Mesenchymal stem cell (in vitro differentiated cells and primary cell): ENCODE results near the gene S1PR4.
"Not testable (repeated sequence)": the region's sequence is repeated elsewhere in the genome, so short reads cannot be mapped to it uniquely, and the experiment has no call there.

Source experiments
- DNase-seq: peaks from one replicate; pipeline ENCODE4 v3.0.0-alpha.2; 2013
- H2AFZ ChIP-seq: one replicate; pipeline ENCODE4 v1.6.1; 2013; ENCODE audit warnings: low read depth, mild to moderate bottlenecking, control low read depth, inconsistent platforms, low read length, moderate library complexity
- H2AK5ac ChIP-seq: 2 replicates; pipeline ENCODE4 v1.6.1; 2013; ENCODE audit warnings: low read length, moderate library complexity, mild to moderate bottlenecking, inconsistent platforms; ENCODE audit not compliant: severe bottlenecking
- H2BK120ac ChIP-seq: one replicate; pipeline ENCODE4 v1.6.1; 2013; ENCODE audit warnings: low read depth, mild to moderate bottlenecking, inconsistent platforms, low read length, moderate library complexity
- H2BK12ac ChIP-seq, 2 experiments: one replicate each; pipeline ENCODE4 v1.6.1; 2013; ENCODE audit warnings: inconsistent platforms in 2 of 2, low read length in 2 of 2, mild to moderate bottlenecking in 2 of 2, moderate library complexity in 2 of 2, control low read depth in 1 of 2
- H2BK15ac ChIP-seq: one replicate; pipeline ENCODE4 v1.6.1; 2013; ENCODE audit warnings: mild to moderate bottlenecking, low read depth, inconsistent platforms; ENCODE audit not compliant: poor library complexity, severe bottlenecking
- H2BK5ac ChIP-seq: 2 replicates; pipeline ENCODE4 v1.6.1; 2013; ENCODE audit warnings: low read depth, mild to moderate bottlenecking, low read length, control low read depth, inconsistent platforms; ENCODE audit not compliant: poor library complexity, severe bottlenecking
- H3K14ac ChIP-seq, 2 experiments: one replicate each; pipeline ENCODE4 v1.6.1; 2013; ENCODE audit warnings: inconsistent platforms in 2 of 2, low read length in 2 of 2, control low read depth in 1 of 2, mild to moderate bottlenecking in 1 of 2, moderate library complexity in 1 of 2
- H3K18ac ChIP-seq, 2 experiments: one replicate each; pipeline ENCODE4 v1.6.1; 2013; ENCODE audit warnings: inconsistent platforms in 2 of 2, low read length in 2 of 2, control low read depth in 1 of 2, low read depth in 1 of 2, mild to moderate bottlenecking in 1 of 2
- H3K23ac ChIP-seq, 2 experiments: one replicate each; pipeline ENCODE4 v1.6.1; 2013; ENCODE audit warnings: inconsistent platforms in 2 of 2, low read length in 2 of 2, mild to moderate bottlenecking in 2 of 2, moderate library complexity in 2 of 2, control low read depth in 1 of 2
- H3K27ac ChIP-seq: 2 replicates; pipeline ENCODE4 v1.5.1; 2013; ENCODE audit warnings: mild to moderate bottlenecking, moderate library complexity, low read length, control low read depth, inconsistent platforms; ENCODE audit not compliant: poor library complexity, severe bottlenecking
- H3K27me3 ChIP-seq, 2 experiments: 2 replicates each; pipeline versions ENCODE4 v1.6.1 to v1.7.0; 2013; ENCODE audit warnings: low read length in 2 of 2, mild to moderate bottlenecking in 2 of 2, moderate library complexity in 2 of 2, control low read depth in 1 of 2, inconsistent platforms in 1 of 2; ENCODE audit not compliant: control insufficient read depth in 1 of 2, insufficient read depth in 1 of 2
- H3K36me3 ChIP-seq, 2 experiments: 2 replicates each; pipeline versions ENCODE4 v1.6.1 to v1.7.0; 2013; ENCODE audit warnings: low read length in 2 of 2, control low read depth in 1 of 2, inconsistent platforms in 1 of 2, low read depth in 1 of 2, mild to moderate bottlenecking in 1 of 2; ENCODE audit not compliant: insufficient read depth in 2 of 2, control insufficient read depth in 1 of 2
- H3K4ac ChIP-seq, 2 experiments: one replicate each; pipeline ENCODE4 v1.6.1; 2013; ENCODE audit warnings: inconsistent platforms in 2 of 2, low read length in 2 of 2, mild to moderate bottlenecking in 2 of 2, moderate library complexity in 2 of 2, control low read depth in 1 of 2, low read depth in 1 of 2
- H3K4me1 ChIP-seq: 2 replicates; pipeline ENCODE4 v1.6.1; 2013; ENCODE audit warnings: low read depth, low read length, control low read depth; ENCODE audit not compliant: control insufficient read depth, insufficient read depth
- H3K4me2 ChIP-seq: 2 replicates; pipeline ENCODE4 v1.6.1; 2013; ENCODE audit warnings: low read length, mild to moderate bottlenecking, inconsistent platforms; ENCODE audit not compliant: poor library complexity, severe bottlenecking
- H3K4me3 ChIP-seq, 2 experiments: 2 replicates each; pipeline versions ENCODE4 v1.5.1 to v1.7.0; 2013; ENCODE audit warnings: low read length in 2 of 2, mild to moderate bottlenecking in 2 of 2, control low read depth in 1 of 2, low read depth in 1 of 2; ENCODE audit not compliant: insufficient read depth in 1 of 2
- H3K79me1 ChIP-seq: replicated peaks from 2 replicates; pipeline ENCODE4 v1.6.1; 2013; ENCODE audit warnings: mild to moderate bottlenecking, control low read depth, low read length, inconsistent platforms; ENCODE audit not compliant: poor library complexity, severe bottlenecking
- H3K9ac ChIP-seq: 2 replicates; pipeline ENCODE4 v1.7.0; 2013; ENCODE audit warnings: mild to moderate bottlenecking, low read length, moderate library complexity
- H3K9me3 ChIP-seq: 2 replicates; pipeline ENCODE4 v1.7.0; 2013; ENCODE audit warnings: mild to moderate bottlenecking, low read length; ENCODE audit not compliant: control insufficient read depth
- H4K8ac ChIP-seq: one replicate; pipeline ENCODE4 v1.6.1; 2013; ENCODE audit warnings: inconsistent platforms, mild to moderate bottlenecking, low read length, moderate library complexity
- H4K91ac ChIP-seq: one replicate; pipeline ENCODE4 v1.6.1; 2013; ENCODE audit warnings: mild to moderate bottlenecking, low read length, inconsistent platforms
- WGBS: methylation state at CpG from one replicate; pipeline ENCODE4 v1.1.7; 2013; ENCODE audit warnings: mixed read lengths; 5-methylcytosine and 5-hydroxymethylcytosine counted together

Gene S1PR4

DNA sequence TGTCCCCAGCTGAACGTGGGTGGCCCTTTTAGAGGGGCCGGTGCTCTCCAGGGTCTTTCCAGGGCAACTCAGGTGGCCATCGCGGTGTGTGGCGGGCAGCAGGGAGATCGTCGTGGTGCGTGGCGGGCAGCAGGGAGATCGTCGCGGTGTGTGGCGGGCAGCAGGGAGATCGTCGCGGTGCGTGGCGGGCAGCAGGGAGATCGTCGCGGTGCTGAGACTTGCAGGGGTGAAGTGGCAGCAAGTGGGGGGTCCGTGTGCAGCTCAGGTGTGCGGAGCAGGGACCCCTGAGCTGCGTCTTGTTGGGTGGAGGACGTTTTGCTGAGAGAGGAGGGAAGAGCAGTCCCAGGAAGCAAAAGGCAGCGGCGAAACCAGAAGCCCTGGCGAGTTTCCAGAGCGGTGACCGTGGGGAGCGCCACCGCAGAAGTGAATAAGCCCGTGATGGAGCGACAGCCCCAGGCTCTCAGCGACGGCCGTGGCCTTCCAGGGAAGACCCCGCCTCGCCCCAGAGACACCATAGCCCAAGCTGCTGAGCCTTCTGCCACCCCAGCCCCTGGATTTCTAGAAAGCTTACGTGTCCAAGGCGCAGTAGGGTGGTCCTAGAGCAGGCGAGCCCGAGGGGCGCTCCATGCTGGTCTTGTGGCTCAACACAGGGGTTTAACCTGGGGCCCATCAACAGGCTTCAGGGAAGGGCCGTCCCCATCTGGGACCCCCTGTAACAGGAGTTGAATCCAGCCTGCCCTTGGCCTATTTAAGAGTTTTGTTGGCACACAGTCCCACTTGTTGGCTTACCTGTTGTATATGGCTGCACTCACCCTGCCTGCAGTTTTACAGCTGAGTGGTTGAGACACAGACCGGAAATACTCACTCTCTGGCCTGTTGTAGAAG, 12.6 kb downstream of the S1PR4 start:
- no peaks in the 10 kb centered on the region for H3K27me3 ChIP-seq
- 94% methylated on average over 46 of the region's 46 CpGs for WGBS
- no peak overlapping the region for H2BK15ac ChIP-seq
- H3K14ac ChIP-seq: no peak overlapping the region
- no peak overlapping the region for H4K8ac ChIP-seq
- peaks cover 59% of the 10 kb centered on the region for H3K79me1 ChIP-seq
- H3K23ac ChIP-seq: no peak overlapping the region
- no peaks in the 10 kb centered on the region for H3K9me3 ChIP-seq
- no peak overlapping the region for H3K4me3 ChIP-seq
- no peak overlapping the region for H3K4ac ChIP-seq
- peak overlapping the region; percentile 62 for H4K91ac ChIP-seq
- H2BK5ac ChIP-seq: no peak overlapping the region
- peaks cover 23 to 71% of the 10 kb centered on the region in 2 experiments for H3K36me3 ChIP-seq
- H2BK12ac ChIP-seq: no peak overlapping the region
- no peak overlapping the region for H2AFZ ChIP-seq
- peaks cover 25% of the 10 kb centered on the region for H3K4me1 ChIP-seq
- no peak for DNase-seq
- no peak overlapping the region for H2BK120ac ChIP-seq
- H3K4me2 ChIP-seq: no peak overlapping the region
- no peak overlapping the region for H3K27ac ChIP-seq
- H3K9ac ChIP-seq: no peak overlapping the region
- no peak overlapping the region for H3K18ac ChIP-seq
- H2AK5ac ChIP-seq: no peak overlapping the region

DNA sequence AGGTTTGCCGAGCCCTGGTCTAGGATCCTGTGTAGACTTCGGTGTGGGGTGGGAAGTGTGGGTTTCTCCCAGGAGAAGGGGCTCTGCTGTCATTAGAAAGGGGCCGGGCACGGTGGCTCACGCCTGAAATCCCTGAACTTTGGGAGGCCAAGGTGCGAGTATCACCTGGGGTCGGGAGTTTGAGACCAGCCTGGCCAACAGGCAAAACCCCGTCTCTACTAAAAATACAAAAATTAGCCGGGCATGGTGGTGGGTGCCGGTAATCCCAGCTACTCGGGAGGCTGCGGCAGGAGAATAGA, 13.2 kb downstream of the S1PR4 start:
- H3K4me2 ChIP-seq, H3K18ac ChIP-seq, H3K4ac ChIP-seq, H3K9ac ChIP-seq, H3K27me3 ChIP-seq, H4K8ac ChIP-seq, H3K14ac ChIP-seq, DNase-seq, H2BK120ac ChIP-seq, H2BK15ac ChIP-seq, H2AK5ac ChIP-seq, H4K91ac ChIP-seq, H3K9me3 ChIP-seq, H3K4me3 ChIP-seq, H2AFZ ChIP-seq, H2BK5ac ChIP-seq, H3K23ac ChIP-seq, H2BK12ac ChIP-seq, H3K27ac ChIP-seq: not testable (repeated sequence)
- peaks cover 28 to 77% of the 10 kb centered on the region in 2 experiments for H3K36me3 ChIP-seq
- 95% methylated on average over 12 of the region's 12 CpGs for WGBS
- peaks cover 65% of the 10 kb centered on the region for H3K79me1 ChIP-seq
- H3K4me1 ChIP-seq: peaks cover 19% of the 10 kb centered on the region

- no peak overlapping the region for H2BK120ac ChIP-seq
- no peak overlapping the region for H3K9ac ChIP-seq
- H3K79me1 ChIP-seq: peaks cover 65% of the 10 kb centered on the region
- peaks cover 14% of the 10 kb centered on the region for H3K4me1 ChIP-seq
- no peak overlapping the region for H4K91ac ChIP-seq
- H2BK12ac ChIP-seq: no peak overlapping the region
- no peaks in the 10 kb centered on the region for H3K9me3 ChIP-seq
- H3K14ac ChIP-seq: no peak overlapping the region
- no peak overlapping the region for H2AK5ac ChIP-seq
- no peak overlapping the region for H3K4me3 ChIP-seq
- no peak overlapping the region for H3K4me2 ChIP-seq
- peaks cover 28 to 82% of the 10 kb centered on the region in 2 experiments for H3K36me3 ChIP-seq
- 97% methylated on average over 32 of the region's 32 CpGs for WGBS
- no peak overlapping the region for H3K23ac ChIP-seq
- no peak overlapping the region for H3K18ac ChIP-seq
- no peak for DNase-seq
- H2AFZ ChIP-seq: no peak overlapping the region
- H2BK15ac ChIP-seq: no peak overlapping the region
- no peak overlapping the region for H3K4ac ChIP-seq
- no peak overlapping the region for H4K8ac ChIP-seq
- no peak overlapping the region for H2BK5ac ChIP-seq
- H3K27ac ChIP-seq: no peak overlapping the region
- no peaks in the 10 kb centered on the region for H3K27me3 ChIP-seq
These were observed 13.7 kb downstream of the S1PR4 start for GRCh38 chr19:3192228-3192635.

GRCh38 chr19:3192684-3193083, 14.1 kb downstream of the S1PR4 start:
- Histone ChIP-seq H3K4me1 (peaks cover 10% of the 10 kb centered on the region), H2AFZ (no peak overlapping the region), H3K4me3 (no peak overlapping the region), H3K9me3 (no peaks in the 10 kb centered on the region), H3K9ac (no peak overlapping the region), H3K14ac (no peak overlapping the region), H3K4me2 (no peak overlapping the region), H2BK5ac (no peak overlapping the region), H3K36me3 (peaks cover 28 to 79% of the 10 kb centered on the region in 2 experiments), H3K27ac (no peak overlapping the region), H3K79me1 (peaks cover 60% of the 10 kb centered on the region), H2BK12ac (no peak overlapping the region), H4K8ac (no peak overlapping the region), H2AK5ac (no peak overlapping the region), H4K91ac (no peak overlapping the region), H3K4ac (no peak overlapping the region), H3K18ac (no peak overlapping the region), H2BK15ac (no peak overlapping the region), H3K23ac (no peak overlapping the region), H2BK120ac (no peak overlapping the region), H3K27me3 (no peaks in the 10 kb centered on the region)
- WGBS: 97% methylated on average over 14 of the region's 14 CpGs
- DNase-seq: no peak
